GM19468 (cell line): ENCODE data around the gene CDK15.
"Not testable (repeated sequence)": the region's sequence is repeated elsewhere in the genome, so short reads cannot be mapped to it uniquely, and the experiment has no call there.

Experiments
- ATAC-seq: cut with Tn5 transposase; IDR thresholded peaks from one replicate; pipeline ENCODE4 v1.9.1; 2021; ENCODE audit warnings: mild to moderate bottlenecking, moderate library complexity, moderate number of reproducible peaks; ENCODE audit not compliant: unreplicated experiment; ENCODE audit errors: extremely low read depth

CDK15 gene

GRCh38 chr2:201788371-201788770 lies 18.0 kb upstream of the CDK15 start:
- no peak for ATAC-seq

DNA sequence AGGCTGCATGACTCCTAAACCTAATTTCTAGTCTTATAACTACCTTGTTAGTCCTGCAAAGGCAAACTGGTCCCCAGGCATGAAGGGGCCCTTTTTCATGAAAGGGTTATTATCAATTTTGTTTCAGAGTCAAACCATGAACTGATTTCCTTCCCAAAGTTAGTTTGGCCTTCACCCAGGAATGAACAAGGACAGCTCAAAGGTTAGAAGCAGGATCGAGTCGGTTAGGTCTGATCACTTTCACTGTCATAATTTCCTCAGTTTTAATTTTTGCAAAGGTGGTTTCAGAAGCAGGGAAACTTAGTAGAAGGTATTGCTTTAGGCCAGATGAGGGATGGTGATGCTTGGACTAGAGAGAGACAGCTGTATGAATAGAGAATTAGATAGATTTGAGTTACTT lies 16.9 kb upstream of the CDK15 start:
- ATAC-seq: no peak

- ATAC-seq: no peak
These were observed 16.0 kb upstream of the CDK15 start for GRCh38 chr2:201790291-201790690.

GRCh38 chr2:201790989-201791388 lies 15.3 kb upstream of the CDK15 start:
- ATAC-seq: no peak

GRCh38 chr2:201793631-201794030 lies 12.7 kb upstream of the CDK15 start:
- ATAC-seq: no peak

GRCh38 chr2:201794294-201794693 lies 12.0 kb upstream of the CDK15 start:
- ATAC-seq: no peak

GRCh38 chr2:201795607-201796477 lies 10.5 kb upstream of the CDK15 start:
- ATAC-seq: no peak

GRCh38 chr2:201796478-201796865 lies 9.9 kb upstream of the CDK15 start:
- no peak for ATAC-seq

GRCh38 chr2:201797175-201797840 lies 9.0 kb upstream of the CDK15 start:
- no peak for ATAC-seq

- ATAC-seq: no peak
These were observed 8.0 kb upstream of the CDK15 start for GRCh38 chr2:201798252-201798913.

DNA sequence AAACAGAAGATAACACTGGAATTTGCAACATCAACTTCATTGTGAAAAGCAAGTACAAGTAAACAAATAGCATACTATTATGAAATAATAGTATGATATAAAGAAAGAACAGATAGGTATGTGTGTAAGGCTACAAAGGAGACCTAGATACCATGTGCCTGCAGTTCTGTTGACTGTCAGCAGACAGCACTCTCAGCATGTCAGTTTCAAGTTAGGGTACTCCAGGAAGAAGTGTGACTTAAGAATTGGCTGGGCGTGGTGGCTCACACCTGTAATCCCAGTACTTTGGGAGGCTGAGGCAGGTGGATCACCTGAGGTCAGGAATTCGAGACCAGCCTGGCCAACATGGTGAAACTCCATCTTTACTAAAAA lies 7.4 kb upstream of the CDK15 start:
- ATAC-seq: not testable (repeated sequence)

- ATAC-seq: no peak
These were observed 1.2 kb downstream of the CDK15 start for GRCh38 chr2:201807452-201807999.

- no peak for ATAC-seq
These were observed 1.7 kb downstream of the CDK15 start for GRCh38 chr2:201808027-201808426.

- ATAC-seq: no peak
These were observed 3.3 kb downstream of the CDK15 start for GRCh38 chr2:201809633-201810032.

- not testable (repeated sequence) for ATAC-seq
These were observed 4.3 kb downstream of the CDK15 start for GRCh38 chr2:201810604-201811003.

DNA sequence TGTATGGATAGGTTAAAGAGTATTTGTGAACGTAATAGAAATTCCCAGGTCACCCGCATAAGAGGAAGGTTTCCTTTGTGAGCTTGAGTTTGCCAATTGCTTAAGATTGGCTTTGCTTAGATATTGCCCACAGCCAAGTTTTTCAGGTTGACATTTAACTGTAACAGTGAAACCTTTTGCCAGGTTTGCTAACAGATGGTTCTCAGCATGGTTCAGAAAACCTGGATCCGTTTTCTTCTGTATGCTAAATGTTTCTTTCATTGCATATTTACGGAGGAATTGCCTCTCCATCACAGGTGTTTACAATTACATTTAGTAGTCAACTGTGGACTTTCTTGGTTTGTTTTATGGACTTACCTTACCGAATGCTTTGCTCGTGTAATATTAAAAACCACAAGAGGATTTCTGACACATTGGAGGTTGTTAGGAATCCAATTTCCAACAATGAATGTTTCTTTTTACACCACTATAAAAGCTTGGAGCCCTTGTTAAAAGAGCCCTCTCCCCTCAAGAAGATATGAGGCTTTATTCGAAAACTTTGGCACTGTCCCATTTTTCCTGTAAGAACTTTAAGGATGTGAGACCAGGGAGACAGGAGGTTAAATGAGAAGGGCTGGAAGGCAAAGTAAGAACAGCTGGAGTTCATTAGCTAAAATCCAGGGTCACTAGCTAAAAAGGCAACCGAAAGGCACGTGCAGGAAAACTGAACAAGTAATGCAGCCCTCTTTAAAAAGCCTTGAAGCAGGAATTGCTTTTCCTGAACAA lies 7.8 kb downstream of the CDK15 start:
- no peak for ATAC-seq

DNA sequence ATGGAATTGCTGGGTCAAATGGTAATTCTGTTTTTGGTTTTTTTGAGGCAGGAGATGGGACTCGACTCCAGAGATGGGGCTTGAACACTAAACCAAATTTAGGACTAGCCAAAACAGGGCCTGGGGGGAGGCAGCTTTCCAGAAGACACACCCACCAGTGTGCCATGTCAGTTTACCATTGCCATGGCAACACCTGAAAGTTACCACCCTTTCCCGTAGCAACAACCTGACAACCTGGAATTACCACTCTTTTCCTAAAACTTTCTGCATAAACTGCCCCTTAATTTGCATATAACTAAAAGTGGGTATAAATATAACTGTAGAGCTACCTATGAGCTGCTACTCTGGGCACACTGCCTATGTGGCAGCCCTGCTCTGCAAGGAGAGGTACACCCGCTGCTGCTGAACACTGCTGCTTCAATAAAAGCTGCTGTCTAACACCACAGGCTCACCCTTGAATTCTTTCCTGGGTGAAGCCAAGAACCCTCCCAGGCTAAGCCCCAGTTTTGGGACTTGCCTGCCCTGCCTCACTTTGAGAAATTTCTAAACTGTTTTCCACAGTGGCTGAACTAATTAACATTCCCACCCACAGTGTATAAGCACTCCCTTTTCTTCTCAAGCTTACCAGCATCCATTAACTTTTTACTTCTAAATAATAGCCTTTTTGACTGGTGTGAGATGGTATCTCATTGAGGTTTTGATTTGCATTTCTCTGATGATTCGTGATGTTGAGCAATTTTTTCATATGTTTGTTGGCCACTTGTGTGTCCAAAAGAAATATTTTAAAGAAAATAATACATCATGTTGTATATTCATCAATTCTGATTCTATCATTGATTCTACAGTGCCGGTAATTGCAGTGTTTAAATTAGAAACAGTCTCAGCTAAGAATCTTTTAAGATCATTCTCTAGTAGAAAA lies 10.6 kb downstream of the CDK15 start:
- no peak for ATAC-seq

DNA sequence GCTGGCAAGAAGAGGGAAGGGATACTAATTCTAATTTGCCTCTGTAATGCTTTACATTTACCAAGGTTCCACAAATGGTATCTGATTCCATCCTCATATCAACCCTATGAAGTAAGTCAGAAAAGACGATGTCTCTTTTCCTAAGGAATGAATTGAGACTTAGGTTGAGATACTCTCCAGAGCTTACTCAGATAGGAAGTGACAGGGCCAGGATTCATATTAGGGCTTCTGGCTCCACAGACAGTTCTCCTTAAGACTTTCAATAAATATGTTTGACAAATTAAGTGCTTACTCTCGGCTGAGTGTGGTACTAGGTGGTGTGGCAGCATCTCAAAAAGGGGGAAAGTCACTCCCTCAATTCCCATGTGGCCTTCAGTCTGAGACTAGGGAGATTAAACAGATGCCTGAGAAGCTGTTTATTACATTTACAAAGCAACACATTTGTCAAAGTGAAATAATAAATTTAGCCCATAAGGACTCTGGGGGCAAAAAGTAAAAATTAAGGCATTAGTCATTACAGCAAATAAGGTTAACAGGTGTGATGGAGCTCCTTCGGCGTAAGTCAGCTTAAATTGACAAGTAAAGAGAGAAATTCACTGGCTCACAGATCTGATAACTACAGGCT lies 14.2 kb downstream of the CDK15 start:
- no peak for ATAC-seq

DNA sequence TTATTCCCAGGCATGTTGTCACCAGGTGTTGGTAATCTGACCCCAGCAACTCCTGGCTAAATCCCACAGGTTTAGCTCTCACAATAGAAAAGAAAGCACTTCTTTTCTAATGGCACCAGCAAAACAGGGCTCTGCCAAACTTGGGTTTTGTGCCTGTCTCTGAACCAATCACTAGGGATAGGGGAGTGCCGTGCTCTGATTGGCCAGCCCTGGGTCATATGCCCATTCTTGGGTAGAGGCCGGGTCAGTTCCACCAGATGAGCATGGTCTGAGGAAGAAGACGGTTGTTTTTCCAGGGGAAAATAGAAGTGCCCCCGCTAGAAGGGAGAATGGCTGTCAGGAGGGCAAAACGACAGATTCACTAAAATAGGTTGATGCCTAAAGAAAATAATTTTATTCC lies 14.7 kb downstream of the CDK15 start:
- no peak for ATAC-seq
